Activated CD4-positive, alpha-beta T cell treated with anti-CD3 and anti-CD28 coated beads, Interleukin-2, amount 10 ng/mL, durations not matched to agents 24 days and 14 days (primary cell): Measurements from ENCODE around the gene EML2. TPM values are rescaled to one million over a fixed set of nuclear protein-coding genes. Genes with fewer than 3 reads are reported as not detected.
A peak's percentile ranks its signal among the peaks of the same experiment; 100 is the strongest.
"Not testable (repeated sequence)": the region's sequence is repeated elsewhere in the genome, so short reads cannot be mapped to it uniquely, and the experiment has no call there.

Experiments used
- DNase-seq: peaks from one replicate; pipeline ENCODE4 v3.0.0; 2022
- H3K27ac Mint-ChIP-seq: one replicate; pipeline ENCODE4 v1.8.0; 2022; ENCODE audit warnings: mild to moderate bottlenecking, mixed read lengths
- H3K27me3 Mint-ChIP-seq: one replicate; pipeline ENCODE4 v1.8.0; 2022; ENCODE audit warnings: mixed read lengths
- H3K36me3 Mint-ChIP-seq: one replicate; pipeline ENCODE4 v1.8.0; 2022; ENCODE audit warnings: low read depth, mild to moderate bottlenecking, mixed read lengths
- H3K4me1 Mint-ChIP-seq: one replicate; pipeline ENCODE4 v1.8.0; 2021; ENCODE audit warnings: mixed read lengths
- H3K4me3 Mint-ChIP-seq: one replicate; pipeline ENCODE4 v1.8.0; 2022; ENCODE audit warnings: mild to moderate bottlenecking, moderate library complexity, mixed read lengths
- H3K9me3 Mint-ChIP-seq: one replicate; pipeline ENCODE4 v1.8.0; 2021; ENCODE audit warnings: mixed read lengths
- intact Hi-C: fragments of 100-400 bp; cut with micrococcal nuclease; formaldehyde crosslinking; loops from one replicate; pipeline ENCODE4 v1.15.1; 2023
- total RNA-seq: library from RNA; stranded (reverse); gene quantifications from 2 replicates; pipeline ENCODE4 v1.2.3, GENCODE V29; 2022

The EML2 gene
- total RNA-seq, 1 donor from 2014 or later: 157 TPM

- DNase-seq: no peak
- H3K27me3 Mint-ChIP-seq: no peaks in the 10 kb centered on the region
- H3K4me3 Mint-ChIP-seq: no peak overlapping the region
- H3K9me3 Mint-ChIP-seq: no peaks in the 10 kb centered on the region
- intact Hi-C loops: no loop called here
- H3K27ac Mint-ChIP-seq: no peak overlapping the region
- peaks cover 73% of the 10 kb centered on the region for H3K36me3 Mint-ChIP-seq
- H3K4me1 Mint-ChIP-seq: peaks cover 9% of the 10 kb centered on the region
These were observed 17.8 kb downstream of the EML2 start for GRCh38 chr19:45621389-45621788.

- Mint-ChIP-seq H3K27ac (peak overlapping the region; percentile 11), H3K27me3 (no peaks in the 10 kb centered on the region), H3K4me1 (peaks cover 16% of the 10 kb centered on the region), H3K9me3 (no peaks in the 10 kb centered on the region), H3K4me3 (no peak overlapping the region), H3K36me3 (peaks cover 73% of the 10 kb centered on the region)
- intact Hi-C loops: no loop called here
- no peak for DNase-seq
These were observed 22.5 kb downstream of the EML2 start for GRCh38 chr19:45616704-45617017.

GRCh38 chr19:45615795-45616703, 23.1 kb downstream of the EML2 start:
- peaks cover 16% of the 10 kb centered on the region for H3K4me1 Mint-ChIP-seq
- peak; percentile 92 for DNase-seq
- H3K27me3 Mint-ChIP-seq: no peaks in the 10 kb centered on the region
- no peaks in the 10 kb centered on the region for H3K9me3 Mint-ChIP-seq
- peaks cover 71% of the 10 kb centered on the region for H3K36me3 Mint-ChIP-seq
- intact Hi-C loops: no loop called here
- peak overlapping the region; percentile 51 for H3K27ac Mint-ChIP-seq
- H3K4me3 Mint-ChIP-seq: no peak overlapping the region

GRCh38 chr19:45615056-45615455, 24.1 kb downstream of the EML2 start:
- intact Hi-C loops: not testable (repeated sequence)

GRCh38 chr19:45613926-45614725, 25.1 kb downstream of the EML2 start:
- peaks cover 71% of the 10 kb centered on the region for H3K36me3 Mint-ChIP-seq
- intact Hi-C loops: loop anchor here (1.0 kb wide), 2 partner anchors 29 to 30 kb away; partner anchors contain the start of gene OPA3
- peak; percentile 77 for DNase-seq
- no peaks in the 10 kb centered on the region for H3K27me3 Mint-ChIP-seq
- peak overlapping the region; percentile 94 for H3K27ac Mint-ChIP-seq
- peaks cover under 1% of the 10 kb centered on the region for H3K9me3 Mint-ChIP-seq
- H3K4me3 Mint-ChIP-seq: peak overlapping the region; percentile 60
- peaks cover 16% of the 10 kb centered on the region for H3K4me1 Mint-ChIP-seq

More at GRCh38 chr19:45615056-45615455, 24.1 kb downstream of the EML2 start:
- not testable (repeated sequence) for H3K4me3 Mint-ChIP-seq, DNase-seq, H3K27me3 Mint-ChIP-seq, H3K9me3 Mint-ChIP-seq
- peaks cover 69% of the 10 kb centered on the region for H3K36me3 Mint-ChIP-seq
- peaks cover 16% of the 10 kb centered on the region for H3K4me1 Mint-ChIP-seq
- peak overlapping the region; percentile 94 for H3K27ac Mint-ChIP-seq

GRCh38 chr19:45608948-45609347, 30.2 kb downstream of the EML2 start:
- Mint-ChIP-seq H3K9me3 (peaks cover 4% of the 10 kb centered on the region), H3K27me3 (no peaks in the 10 kb centered on the region), H3K27ac (peak overlapping the region; percentile 43), H3K4me1 (peaks cover 9% of the 10 kb centered on the region), H3K4me3 (no peak overlapping the region), H3K36me3 (peaks cover 44% of the 10 kb centered on the region)
- intact Hi-C loops: no loop called here
- no peak for DNase-seq

GRCh38 chr19:45607071-45608029, 31.8 kb downstream of the EML2 start:
- peaks cover 7% of the 10 kb centered on the region for H3K4me1 Mint-ChIP-seq
- H3K9me3 Mint-ChIP-seq: peaks cover 4% of the 10 kb centered on the region
- peak; percentile 84 for DNase-seq
- peak overlapping the region; percentile 34 for H3K4me3 Mint-ChIP-seq
- H3K27me3 Mint-ChIP-seq: peaks cover 11% of the 10 kb centered on the region
- peak overlapping the region; percentile 87 for H3K27ac Mint-ChIP-seq
- intact Hi-C loops: loop anchor here (1.0 kb wide), 1 partner anchor 36 kb away; no protein-coding TSS in a partner anchor
- H3K36me3 Mint-ChIP-seq: peaks cover 32% of the 10 kb centered on the region

- peaks cover 28% of the 10 kb centered on the region for H3K4me1 Mint-ChIP-seq
- intact Hi-C loops: no loop called here
- peak within 1 kb of the TSS; percentile 3 for H3K4me3 Mint-ChIP-seq
- H3K36me3 Mint-ChIP-seq: peaks cover 2% of the 10 kb centered on the region
- DNase-seq: no peak
- H3K9me3 Mint-ChIP-seq: no peaks in the 10 kb centered on the region
- peak within 1 kb of the TSS; percentile 60 for H3K27ac Mint-ChIP-seq
- H3K27me3 Mint-ChIP-seq: peaks cover 63% of the 10 kb centered on the region
These were observed 37.4 kb downstream of the EML2 start, which contains the start of gene GPR4 for GRCh38 chr19:45601524-45602374. TSS of gene GPR4 (minus strand) at chr19:45602212. CDS start at chr19:45591866, 10,346 bp downstream.

- no peak overlapping the region for H3K27ac Mint-ChIP-seq
- H3K9me3 Mint-ChIP-seq: no peaks in the 10 kb centered on the region
- peaks cover 2% of the 10 kb centered on the region for H3K36me3 Mint-ChIP-seq
- peaks cover 69% of the 10 kb centered on the region for H3K27me3 Mint-ChIP-seq
- intact Hi-C loops: no loop called here
- H3K4me1 Mint-ChIP-seq: peaks cover 28% of the 10 kb centered on the region
- no peak overlapping the region for H3K4me3 Mint-ChIP-seq
- no peak for DNase-seq
These were observed 38.1 kb downstream of the EML2 start for GRCh38 chr19:45601115-45601514.

- Mint-ChIP-seq H3K36me3 (peaks cover 2% of the 10 kb centered on the region), H3K9me3 (no peaks in the 10 kb centered on the region), H3K27me3 (peaks cover 75% of the 10 kb centered on the region), H3K4me1 (peaks cover 28% of the 10 kb centered on the region), H3K4me3 (no peak overlapping the region), H3K27ac (no peak overlapping the region)
- no peak for DNase-seq
- intact Hi-C loops: no loop called here
These were observed 38.8 kb downstream of the EML2 start for GRCh38 chr19:45600340-45600885.

- Mint-ChIP-seq H3K27me3 (peaks cover 75% of the 10 kb centered on the region), H3K4me3 (no peak overlapping the region), H3K36me3 (peaks cover 2% of the 10 kb centered on the region), H3K9me3 (no peaks in the 10 kb centered on the region), H3K27ac (no peak overlapping the region), H3K4me1 (peaks cover 28% of the 10 kb centered on the region)
- DNase-seq: no peak
- intact Hi-C loops: loop anchor here (5.0 kb wide), 1 partner anchor 83 kb away; no protein-coding TSS in a partner anchor
These were observed 39.9 kb downstream of the EML2 start for GRCh38 chr19:45599286-45599685.
